ENCODE data around the gene ARID4B. TPM values are rescaled to one million over a fixed set of nuclear protein-coding genes. Genes with fewer than 3 reads are reported as not detected.

Gene ARID4B
- total RNA-seq, 1 experiment from 2014 or later, result 16.8 TPM

DNA sequence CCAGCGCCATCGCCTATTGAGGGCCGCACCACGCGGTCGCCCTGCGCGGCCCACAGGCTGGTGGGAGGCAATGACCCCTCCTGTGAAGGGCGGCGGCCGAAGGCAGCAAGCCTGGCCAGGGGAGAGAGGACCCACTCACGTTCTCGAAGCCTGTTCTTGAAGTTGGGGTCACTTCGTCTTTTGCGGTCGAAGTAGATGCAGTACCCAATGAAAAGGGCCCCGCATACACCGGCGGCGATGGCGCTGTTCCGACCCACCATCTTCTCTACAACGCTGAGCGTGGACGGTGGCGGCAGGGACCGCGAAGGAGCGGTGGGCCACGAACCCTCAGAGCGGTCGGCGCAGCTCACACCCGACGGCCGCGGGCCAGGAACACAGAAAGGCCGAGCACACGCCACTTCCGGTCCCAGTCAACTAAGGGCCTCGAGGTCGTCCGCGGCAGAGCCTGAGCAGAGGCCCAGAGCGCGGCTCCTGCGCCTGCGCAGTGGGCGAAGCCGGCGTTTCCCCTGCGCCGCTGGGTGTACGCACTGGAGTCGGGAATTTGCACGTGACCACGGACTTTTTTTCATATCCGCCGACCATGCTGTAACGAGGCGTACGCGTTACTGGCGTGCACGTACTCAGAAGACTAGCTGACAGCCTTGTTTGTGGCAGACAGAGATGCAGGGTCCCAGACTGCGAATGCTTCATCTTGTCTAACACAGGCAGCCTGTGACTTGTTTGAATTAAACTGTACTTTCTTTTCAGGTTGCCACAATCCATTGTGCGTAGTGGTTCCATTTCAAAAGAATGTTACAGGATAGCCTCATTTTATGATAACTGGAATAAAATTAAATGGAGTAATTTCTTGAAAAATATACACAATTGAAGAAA, 199.3 kb downstream of the ARID4B start, which contains the start of gene TOMM20:
TOMM20 (minus strand) TSS at position 382 of the 873 bp plus-strand sequence; CDS start at position 260, 122 bp downstream.
- ATAC-seq, result peak; percentile 94

DNA sequence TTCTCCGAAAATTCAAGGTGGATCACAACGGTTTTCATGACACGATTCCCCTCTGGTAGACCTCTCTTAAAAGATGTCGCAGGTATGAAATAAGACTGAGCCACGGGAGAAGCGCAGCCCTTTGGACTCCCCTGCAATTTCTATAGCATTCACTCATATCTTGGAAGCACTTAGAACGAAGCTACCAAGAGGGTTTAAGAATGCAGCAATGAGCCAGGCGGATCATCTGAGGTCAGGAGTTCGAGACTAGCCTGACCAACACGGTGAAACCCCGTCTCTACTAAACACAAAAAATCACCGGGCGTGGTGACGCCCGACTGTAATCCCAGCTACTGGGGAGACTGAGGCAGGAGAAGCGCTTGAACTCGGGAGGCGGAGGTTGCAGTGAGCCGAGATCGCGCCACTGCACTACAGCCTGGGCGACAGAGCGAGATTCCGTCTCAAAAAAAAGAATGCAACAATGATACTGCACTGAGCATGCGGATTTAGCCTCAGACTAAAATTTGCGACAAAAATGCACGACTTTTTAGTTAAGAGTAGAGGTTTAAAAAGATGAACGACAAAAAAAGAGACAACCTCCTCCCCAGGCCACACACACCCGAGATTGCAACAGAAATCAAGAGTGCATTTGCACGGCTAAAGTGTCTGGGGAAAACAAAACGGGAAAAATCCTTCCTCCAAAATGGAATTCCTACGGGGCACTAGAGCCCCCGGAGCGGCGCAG, 200.1 kb downstream of the ARID4B start:
- Histone ChIP-seq H3K27me3 (ENCODE audit: low read length) (no peaks in the 10 kb centered on the region), H3K27ac (ENCODE audit: low read length) (peak overlapping the region; percentile 60), H3K79me2 (ENCODE audit: low read length) (peaks cover 58% of the 10 kb centered on the region), H4K20me1 (ENCODE audit: low read length) (peaks cover 38% of the 10 kb centered on the region), H3K4me3 (ENCODE audit: low read length) (peak overlapping the region; percentile 97), H3K9me2 (replicated peaks; ENCODE audit: low read length) (no peaks in the 10 kb centered on the region), H3K4me2 (ENCODE audit: low read length) (peak overlapping the region; percentile 85), H3K36me3 (ENCODE audit: low read depth, low read length) (peaks cover 11% of the 10 kb centered on the region), H3K9ac (ENCODE audit: low read length) (peak overlapping the region; percentile 100), H3F3A (ENCODE audit: low read length, unreplicated experiment) (no peaks in the 10 kb centered on the region), H3K4me1 (ENCODE audit: insufficient read depth, low read length) (peaks cover 5% of the 10 kb centered on the region; the same call in 1 of the 2 replicates), H3K9me3 (ENCODE audit: low read length) (no peaks in the 10 kb centered on the region), H2AFZ (ENCODE audit: low read length) (peak overlapping the region; percentile 63)
- no TSS peak for BruUV-seq (replicated peaks)
- DNase-seq (no peak), ATAC-seq (no peak)
- CTCF ChIA-PET, result no interaction called here
- POLR2A ChIA-PET (ENCODE audit: unreplicated experiment), result no interaction called here
- intact Hi-C loops (cut with micrococcal nuclease), result no loop called here
- no peak for TF ChIP-seq EZH2 (IDR thresholded peaks at IDR 0.05; ENCODE audit: low read length, unreplicated experiment)
- TF ChIP-seq, protein P1, sequence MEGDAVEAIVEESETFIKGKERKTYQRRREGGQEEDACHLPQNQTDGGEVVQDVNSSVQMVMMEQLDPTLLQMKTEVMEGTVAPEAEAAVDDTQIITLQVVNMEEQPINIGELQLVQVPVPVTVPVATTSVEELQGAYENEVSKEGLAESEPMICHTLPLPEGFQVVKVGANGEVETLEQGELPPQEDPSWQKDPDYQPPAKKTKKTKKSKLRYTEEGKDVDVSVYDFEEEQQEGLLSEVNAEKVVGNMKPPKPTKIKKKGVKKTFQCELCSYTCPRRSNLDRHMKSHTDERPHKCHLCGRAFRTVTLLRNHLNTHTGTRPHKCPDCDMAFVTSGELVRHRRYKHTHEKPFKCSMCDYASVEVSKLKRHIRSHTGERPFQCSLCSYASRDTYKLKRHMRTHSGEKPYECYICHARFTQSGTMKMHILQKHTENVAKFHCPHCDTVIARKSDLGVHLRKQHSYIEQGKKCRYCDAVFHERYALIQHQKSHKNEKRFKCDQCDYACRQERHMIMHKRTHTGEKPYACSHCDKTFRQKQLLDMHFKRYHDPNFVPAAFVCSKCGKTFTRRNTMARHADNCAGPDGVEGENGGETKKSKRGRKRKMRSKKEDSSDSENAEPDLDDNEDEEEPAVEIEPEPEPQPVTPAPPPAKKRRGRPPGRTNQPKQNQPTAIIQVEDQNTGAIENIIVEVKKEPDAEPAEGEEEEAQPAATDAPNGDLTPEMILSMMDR (conservative IDR thresholded peaks at IDR 0.05; ENCODE audit: low read depth, low read length), result no peak
- TF ChIP-seq EZH2phosphoT487 (IDR thresholded peaks at IDR 0.05; ENCODE audit: borderline replicate concordance, low read length), result no peak

More for the DNA sequence above, 199.3 kb downstream of the ARID4B start, which contains the start of gene TOMM20:
- H2AFZ ChIP-seq (ENCODE audit: low read length), result peak within 1 kb of the TSS; percentile 63
- peak within 1 kb of the TSS; percentile 60 for H3K27ac ChIP-seq (ENCODE audit: low read length)
- peaks cover 8% of the 10 kb centered on the region for H3K36me3 ChIP-seq (ENCODE audit: low read depth, low read length)
- H3K79me2 ChIP-seq (ENCODE audit: low read length), result peaks cover 50% of the 10 kb centered on the region
- intact Hi-C loops (cut with micrococcal nuclease), result no loop called here
- peaks cover 5% of the 10 kb centered on the region; the same call in 1 of the 2 replicates for H3K4me1 ChIP-seq (ENCODE audit: insufficient read depth, low read length)
- TSS peak; percentile 93 for BruUV-seq (replicated peaks)
- H3F3A ChIP-seq (ENCODE audit: low read length, unreplicated experiment), result no peaks in the 10 kb centered on the region
- CTCF ChIA-PET, result no interaction called here
- H3K27me3 ChIP-seq (ENCODE audit: low read length), result no peaks in the 10 kb centered on the region
- POLR2A ChIA-PET (ENCODE audit: unreplicated experiment), result no interaction called here
- no peaks in the 10 kb centered on the region for H3K9me3 ChIP-seq (ENCODE audit: low read length)
- H3K4me3 ChIP-seq (ENCODE audit: low read length), result peak within 1 kb of the TSS; percentile 97
- H3K9ac ChIP-seq (ENCODE audit: low read length), result peak within 1 kb of the TSS; percentile 100
- peaks cover 30% of the 10 kb centered on the region for H4K20me1 ChIP-seq (ENCODE audit: low read length)
- H3K9me2 ChIP-seq (replicated peaks; ENCODE audit: low read length), result no peaks in the 10 kb centered on the region
- peak; percentile 96 for DNase-seq
- peak within 1 kb of the TSS; percentile 85 for H3K4me2 ChIP-seq (ENCODE audit: low read length)
- TF ChIP-seq EZH2phosphoT487 (IDR thresholded peaks at IDR 0.05; ENCODE audit: borderline replicate concordance, low read length), result no peak
- no peak for TF ChIP-seq EZH2 (IDR thresholded peaks at IDR 0.05; ENCODE audit: low read length, unreplicated experiment)
- TF ChIP-seq, protein P1 (conservative IDR thresholded peaks at IDR 0.05; ENCODE audit: low read depth, low read length), result no peak
